GM12875 (cell line): ENCODE data around the gene HRC.
"Not testable (repeated sequence)": the region's sequence is repeated elsewhere in the genome, so short reads cannot be mapped to it uniquely, and the experiment has no call there.

Experiments used
- H3K4me3 ChIP-seq: one replicate; pipeline ENCODE4 v1.5.1; 2011; ENCODE audit warnings: low read depth, low read length, control low read depth
- TF ChIP-seq, protein P1 (sequence below): IDR thresholded peaks from 2 replicates; pipeline ENCODE4 v1.5.1; 2011; ENCODE audit warnings: low read depth, mild to moderate bottlenecking, control low read depth, inconsistent platforms, low read length, moderate library complexity, borderline replicate concordance; ENCODE audit not compliant: insufficient read depth

HRC gene

DNA sequence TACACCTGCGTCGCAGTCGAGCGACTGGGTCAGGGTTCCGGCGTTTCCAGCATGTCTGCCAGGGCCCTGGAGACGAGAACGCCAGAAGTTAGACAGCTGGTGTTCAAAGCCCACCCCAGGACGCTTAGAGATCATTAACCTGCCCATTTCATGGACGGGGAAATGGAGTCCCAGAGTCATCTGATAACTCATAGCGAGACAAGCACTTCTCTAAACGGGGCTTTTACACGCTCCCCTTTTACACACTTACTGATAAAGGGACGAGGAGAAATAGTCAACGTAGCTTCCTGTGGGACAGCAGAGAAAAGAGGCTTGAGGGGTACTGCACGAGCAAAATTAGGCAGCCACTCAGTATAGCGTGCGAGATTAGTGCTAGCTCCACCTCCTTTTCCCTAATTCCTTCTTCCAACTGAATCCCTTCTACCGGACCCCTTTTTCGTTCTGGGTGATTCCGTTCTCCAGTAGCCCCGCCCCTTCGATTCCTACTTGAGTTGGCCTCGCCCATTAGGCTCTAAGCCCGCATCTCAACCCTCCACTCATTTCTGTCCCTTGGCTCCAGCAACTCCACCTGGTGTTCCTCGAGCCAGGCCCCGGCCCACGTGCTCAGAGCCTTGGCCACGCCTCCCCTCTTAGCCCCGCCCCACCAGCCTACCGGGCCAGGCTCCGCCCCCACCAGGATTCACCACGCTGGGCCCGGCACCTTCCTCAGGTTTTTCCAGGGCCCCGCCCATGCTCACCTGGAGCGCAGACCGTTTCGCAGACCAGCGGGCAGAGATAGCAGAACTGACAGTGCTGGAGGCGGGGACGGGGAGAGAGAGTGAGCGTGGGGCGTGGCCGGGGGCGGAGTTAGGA is 3.7 kb downstream of the HRC start:
- TF ChIP-seq, protein P1, sequence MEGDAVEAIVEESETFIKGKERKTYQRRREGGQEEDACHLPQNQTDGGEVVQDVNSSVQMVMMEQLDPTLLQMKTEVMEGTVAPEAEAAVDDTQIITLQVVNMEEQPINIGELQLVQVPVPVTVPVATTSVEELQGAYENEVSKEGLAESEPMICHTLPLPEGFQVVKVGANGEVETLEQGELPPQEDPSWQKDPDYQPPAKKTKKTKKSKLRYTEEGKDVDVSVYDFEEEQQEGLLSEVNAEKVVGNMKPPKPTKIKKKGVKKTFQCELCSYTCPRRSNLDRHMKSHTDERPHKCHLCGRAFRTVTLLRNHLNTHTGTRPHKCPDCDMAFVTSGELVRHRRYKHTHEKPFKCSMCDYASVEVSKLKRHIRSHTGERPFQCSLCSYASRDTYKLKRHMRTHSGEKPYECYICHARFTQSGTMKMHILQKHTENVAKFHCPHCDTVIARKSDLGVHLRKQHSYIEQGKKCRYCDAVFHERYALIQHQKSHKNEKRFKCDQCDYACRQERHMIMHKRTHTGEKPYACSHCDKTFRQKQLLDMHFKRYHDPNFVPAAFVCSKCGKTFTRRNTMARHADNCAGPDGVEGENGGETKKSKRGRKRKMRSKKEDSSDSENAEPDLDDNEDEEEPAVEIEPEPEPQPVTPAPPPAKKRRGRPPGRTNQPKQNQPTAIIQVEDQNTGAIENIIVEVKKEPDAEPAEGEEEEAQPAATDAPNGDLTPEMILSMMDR: no peak
- H3K4me3 ChIP-seq: no peak overlapping the region

GRCh38 chr19:49150944-49151243 is 4.3 kb downstream of the HRC start:
- TF ChIP-seq, protein P1: no peak
- H3K4me3 ChIP-seq: no peak overlapping the region

DNA sequence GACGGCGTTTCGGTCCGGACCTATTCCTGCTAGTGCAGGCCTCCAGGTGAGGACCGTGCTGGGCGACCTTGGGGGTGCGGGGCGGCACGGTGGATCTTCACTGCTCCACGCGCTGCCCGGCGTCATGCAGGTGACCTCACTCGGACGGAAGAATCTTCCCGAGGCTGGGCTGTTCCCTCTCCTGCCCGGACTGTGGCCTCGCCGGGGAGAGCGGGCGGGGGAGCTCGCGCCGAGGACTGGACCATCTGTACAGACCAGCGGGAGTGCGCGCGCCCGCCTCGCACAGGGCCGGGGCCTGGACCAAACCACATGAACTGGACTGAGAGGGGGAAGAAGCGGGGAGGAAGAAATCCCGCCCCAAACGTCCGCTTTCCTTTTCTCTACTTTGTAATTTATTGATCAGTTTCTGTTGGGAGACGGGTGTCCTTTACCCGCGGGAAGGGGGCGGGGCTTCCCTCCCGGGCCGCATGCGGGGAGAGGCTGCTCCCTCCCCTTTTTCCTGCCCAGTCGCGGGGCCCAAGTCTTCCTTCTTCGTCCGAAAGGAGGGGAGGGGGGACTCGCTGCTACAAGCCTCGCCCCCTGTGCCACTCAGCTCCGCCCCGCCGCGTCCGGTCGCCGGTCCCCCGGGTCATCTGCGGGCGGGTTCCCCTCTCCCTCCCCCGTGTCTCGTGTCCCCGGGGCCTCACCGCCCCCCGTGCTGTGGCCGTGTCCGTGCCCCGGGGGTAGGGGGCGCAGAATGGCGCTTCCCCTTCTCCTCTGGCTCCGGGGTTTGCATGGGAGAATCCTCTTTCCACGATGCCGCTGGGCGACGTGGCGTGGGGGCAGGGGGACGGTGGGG is 4.9 kb downstream of the HRC start:
- TF ChIP-seq, protein P1: no peak
- peak overlapping the region; percentile 26 for H3K4me3 ChIP-seq

GRCh38 chr19:49149652-49150105 is 5.5 kb downstream of the HRC start:
- TF ChIP-seq, protein P1: no peak

DNA sequence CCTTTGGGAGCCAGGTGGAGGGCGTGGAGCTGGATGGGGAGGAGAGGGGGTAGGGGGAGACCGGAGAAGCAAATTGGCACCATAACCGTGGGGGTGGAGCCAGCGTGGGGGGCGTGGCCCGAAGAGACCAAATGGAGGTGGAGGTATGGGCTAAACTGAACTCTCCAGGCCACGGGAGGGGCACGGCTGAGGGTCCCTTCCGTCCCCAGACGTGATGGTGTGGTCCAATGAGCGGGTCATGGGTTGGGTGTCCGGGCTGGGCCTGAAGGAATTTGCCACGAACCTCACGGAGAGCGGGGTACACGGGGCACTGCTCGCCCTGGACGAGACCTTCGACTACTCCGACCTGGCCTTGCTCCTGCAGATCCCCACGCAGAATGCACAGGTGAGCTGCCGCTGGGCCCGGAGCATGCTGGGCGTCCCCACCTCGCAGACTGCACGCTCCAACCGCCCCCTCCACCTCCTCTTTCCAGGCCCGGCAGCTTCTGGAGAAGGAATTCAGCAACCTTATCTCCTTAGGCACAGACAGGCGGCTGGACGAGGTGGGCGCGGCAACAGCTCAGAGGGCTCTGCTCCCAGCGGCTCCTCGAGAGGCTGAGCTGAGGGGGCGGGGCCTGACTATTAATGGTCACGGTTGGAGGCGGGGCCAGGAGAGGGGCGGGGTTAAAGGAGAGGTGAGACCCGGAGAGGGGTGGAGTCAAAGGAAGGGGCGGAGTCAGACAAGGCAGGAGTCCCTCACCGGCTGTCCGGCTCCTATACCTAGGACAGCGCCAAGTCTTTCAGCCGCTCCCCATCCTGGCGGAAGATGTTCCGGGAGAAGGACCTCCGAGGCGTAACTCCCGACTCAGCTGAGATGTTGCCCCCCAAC is 6.2 kb downstream of the HRC start:
- TF ChIP-seq, protein P1: no peak
- no peak overlapping the region for H3K4me3 ChIP-seq

More at GRCh38 chr19:49149652-49150105, 5.5 kb downstream of the HRC start:
- H3K4me3 ChIP-seq: peak overlapping the region; percentile 26

DNA sequence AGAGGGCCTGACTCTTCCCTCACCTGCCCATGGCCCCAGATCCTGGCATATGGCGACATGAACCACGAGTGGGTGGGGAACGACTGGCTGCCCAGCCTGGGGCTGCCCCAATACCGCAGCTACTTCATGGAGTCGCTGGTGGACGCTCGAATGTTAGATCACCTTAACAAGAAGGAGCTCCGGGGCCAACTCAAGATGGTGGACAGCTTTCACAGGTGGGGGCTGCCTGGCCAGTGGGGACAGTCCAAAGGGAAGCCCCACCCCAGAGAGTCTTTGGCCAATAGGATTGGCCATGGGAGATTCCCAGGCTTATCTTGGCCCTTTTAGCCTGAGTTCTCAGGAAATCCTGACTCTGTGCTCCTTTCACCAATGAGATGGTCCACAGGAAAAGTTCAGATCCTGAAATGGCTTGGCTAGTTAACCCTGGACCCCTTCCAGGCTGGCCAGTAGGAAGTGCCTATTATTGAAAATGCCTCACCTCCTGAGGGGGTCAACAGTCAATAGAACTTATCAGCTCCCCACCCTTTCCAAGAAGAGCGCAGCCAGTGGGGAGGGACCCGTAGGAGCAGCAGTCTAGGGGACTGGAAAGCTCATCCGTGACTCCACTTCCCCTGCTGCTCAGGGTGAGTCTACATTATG is 7.0 kb downstream of the HRC start:
- TF ChIP-seq, protein P1: no peak
- H3K4me3 ChIP-seq: no peak overlapping the region

DNA sequence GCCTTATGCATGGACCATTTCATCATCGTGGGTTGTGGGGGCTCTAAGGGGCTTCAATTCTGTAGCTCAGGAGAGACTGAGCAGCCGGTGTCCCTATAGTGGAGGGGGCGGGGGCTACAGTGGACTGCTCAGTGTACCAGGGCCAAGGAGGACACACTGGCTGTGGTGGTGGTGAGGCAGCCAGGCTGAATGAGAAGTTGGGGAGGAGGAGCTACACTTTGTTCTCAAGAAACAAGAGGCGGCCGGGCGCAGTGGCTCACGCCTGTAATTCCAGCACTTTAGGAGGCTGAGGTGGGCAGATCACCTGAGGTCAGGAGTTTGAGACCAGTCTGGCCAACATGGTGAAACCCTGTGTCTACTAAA is 8.8 kb downstream of the HRC start:
- not testable (repeated sequence) for H3K4me3 ChIP-seq
